SH-SY5Y (cell line): Measurements from ENCODE around the gene AMBN.

Experiments used
- GATA2 ChIP-seq: IDR thresholded peaks from 2 replicates; pipeline ENCODE4 v1.6.1; 2011; ENCODE audit warnings: mild to moderate bottlenecking, low read depth, low read length
- GATA3 ChIP-seq: IDR thresholded peaks from 2 replicates; pipeline ENCODE4 v1.6.1; 2011; ENCODE audit warnings: low read depth, mild to moderate bottlenecking, low read length, moderate library complexity

DNA sequence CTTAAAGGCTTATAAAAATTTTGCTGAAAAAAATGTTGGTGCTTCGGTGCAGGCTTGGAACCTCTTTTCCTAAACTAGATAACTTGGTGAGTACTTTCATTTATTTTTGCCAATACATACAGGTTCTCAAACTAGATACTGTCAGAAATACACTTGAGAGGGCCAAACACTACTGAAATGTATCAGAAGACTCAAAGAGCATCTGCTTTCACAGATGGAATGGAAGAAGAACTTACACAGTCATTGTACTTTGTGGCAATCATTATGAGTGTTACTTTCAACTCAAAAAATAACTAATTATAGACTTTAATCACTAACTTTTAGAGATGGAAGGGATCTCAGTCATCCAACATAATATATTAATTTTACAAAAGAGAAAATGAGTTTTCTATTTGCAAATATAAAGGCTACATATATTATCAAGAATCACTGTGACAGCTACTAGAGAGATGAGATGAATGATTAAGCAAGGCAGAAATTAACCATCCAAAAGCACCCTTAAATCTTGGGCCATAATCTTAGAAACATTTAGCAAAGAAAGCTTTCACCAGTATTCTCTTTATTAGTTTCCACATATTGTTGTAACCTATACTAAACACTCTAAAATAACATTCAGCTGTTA lies 37.5 kb downstream of the AMBN start:
- TF ChIP-seq GATA3 = no peak
- TF ChIP-seq GATA2 = no peak
